ENCODE results near the gene MICAL3. TPM values are rescaled to one million over a fixed set of nuclear protein-coding genes. Genes with fewer than 3 reads are reported as not detected.

MICAL3 gene
- total and polyA plus RNA-seq, 9 of the 15 experiments (the other 6 are each of a cell fraction or from before 2014, with no cell fraction given) = 0.53 to 32.1 (median 12.3) TPM

DNA sequence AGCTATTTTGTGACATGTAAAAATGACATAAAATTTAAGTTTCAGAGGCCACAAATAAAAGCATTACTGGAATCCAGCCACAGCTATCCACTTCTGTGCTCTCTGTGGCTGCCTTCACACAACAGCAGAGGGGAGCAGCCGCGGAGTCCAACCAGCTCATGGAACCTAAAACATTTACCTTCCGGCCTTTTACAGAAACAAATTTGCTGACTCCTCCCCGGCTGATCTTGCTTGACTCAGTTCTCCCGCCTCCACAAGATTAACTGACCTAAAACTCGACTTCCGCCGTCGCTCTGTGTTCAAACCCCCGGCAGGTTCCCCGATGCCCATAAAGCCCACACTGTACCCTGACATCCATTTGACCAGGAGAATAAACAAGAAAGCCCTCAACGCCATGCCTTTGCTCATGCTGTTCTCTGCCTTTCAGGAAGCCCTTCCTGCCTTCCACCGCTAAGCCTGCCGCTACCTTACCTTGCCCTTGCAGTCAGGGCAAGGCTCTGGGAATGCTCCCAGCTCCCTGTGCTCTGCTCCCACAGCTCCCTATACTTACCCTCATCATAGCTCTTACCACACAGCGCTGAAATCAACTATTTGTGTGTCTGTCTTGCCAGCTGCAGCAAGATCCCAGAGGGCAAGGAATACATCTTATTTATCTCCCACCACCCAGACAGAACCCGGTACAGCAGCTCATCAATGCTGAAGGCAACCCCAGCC lies 35.4 kb downstream of the MICAL3 start:
- WGBS (ENCODE audit: insufficient coverage, low coverage, missing lambda C conversion rate) = 81% methylated on average over 16 of the region's 16 CpGs
- H4K20me1 ChIP-seq (replicated peaks; ENCODE audit: control insufficient read depth, insufficient read depth, low read length) = peaks cover 22% of the 10 kb centered on the region
- no peaks in the 10 kb centered on the region for H3K9me3 ChIP-seq (replicated peaks; ENCODE audit: control insufficient read depth, insufficient read depth, low read depth, low read length)
- H3K4me1 ChIP-seq (replicated peaks in 1 of 2; ENCODE audit: control insufficient read depth in 2 of 2, insufficient read depth in 2 of 2, low read length in 2 of 2) = peaks cover 5 to 15% of the 10 kb centered on the region in 2 experiments; a peak in 3 of 5 replicates
- no TSS peak for BruUV-seq (replicated peaks)
- H3K79me2 ChIP-seq (ENCODE audit: control insufficient read depth, insufficient read depth, low read length) = peaks cover 52% of the 10 kb centered on the region
- H3K4me2 ChIP-seq (ENCODE audit: insufficient read depth, low read length) = no peak overlapping the region
- H2AFZ ChIP-seq (ENCODE audit: low read depth, low read length) = no peak overlapping the region
- TF ChIP-seq, protein P1, sequence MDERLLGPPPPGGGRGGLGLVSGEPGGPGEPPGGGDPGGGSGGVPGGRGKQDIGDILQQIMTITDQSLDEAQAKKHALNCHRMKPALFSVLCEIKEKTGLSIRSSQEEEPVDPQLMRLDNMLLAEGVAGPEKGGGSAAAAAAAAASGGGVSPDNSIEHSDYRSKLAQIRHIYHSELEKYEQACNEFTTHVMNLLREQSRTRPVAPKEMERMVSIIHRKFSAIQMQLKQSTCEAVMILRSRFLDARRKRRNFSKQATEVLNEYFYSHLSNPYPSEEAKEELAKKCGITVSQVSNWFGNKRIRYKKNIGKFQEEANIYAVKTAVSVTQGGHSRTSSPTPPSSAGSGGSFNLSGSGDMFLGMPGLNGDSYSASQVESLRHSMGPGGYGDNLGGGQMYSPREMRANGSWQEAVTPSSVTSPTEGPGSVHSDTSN (CRISPR knock-in tag; IDR thresholded peaks at IDR 0.05; ENCODE audit: low read depth) = no peak
- TF ChIP-seq, protein P1 (tag; conservative IDR thresholded peaks at IDR 0.05; ENCODE audit: low read depth) = no peak
- no peak for TF ChIP-seq LCOR (CRISPR knock-in tag; IDR thresholded peaks at IDR 0.05)
- TF ChIP-seq, protein P2, sequence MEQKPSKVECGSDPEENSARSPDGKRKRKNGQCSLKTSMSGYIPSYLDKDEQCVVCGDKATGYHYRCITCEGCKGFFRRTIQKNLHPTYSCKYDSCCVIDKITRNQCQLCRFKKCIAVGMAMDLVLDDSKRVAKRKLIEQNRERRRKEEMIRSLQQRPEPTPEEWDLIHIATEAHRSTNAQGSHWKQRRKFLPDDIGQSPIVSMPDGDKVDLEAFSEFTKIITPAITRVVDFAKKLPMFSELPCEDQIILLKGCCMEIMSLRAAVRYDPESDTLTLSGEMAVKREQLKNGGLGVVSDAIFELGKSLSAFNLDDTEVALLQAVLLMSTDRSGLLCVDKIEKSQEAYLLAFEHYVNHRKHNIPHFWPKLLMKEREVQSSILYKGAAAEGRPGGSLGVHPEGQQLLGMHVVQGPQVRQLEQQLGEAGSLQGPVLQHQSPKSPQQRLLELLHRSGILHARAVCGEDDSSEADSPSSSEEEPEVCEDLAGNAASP (IDR thresholded peaks at IDR 0.05) = no peak
- 0 out of 2 replicates have a peak, but pooled peaks have one; percentile 13 for TF ChIP-seq ZNF316 (IDR thresholded peaks at IDR 0.05)
- H3K4me3 ChIP-seq = no peak overlapping the region
- H3K36me3 ChIP-seq (ENCODE audit: control insufficient read depth, insufficient read depth, low read length) = no peaks in the 10 kb centered on the region
- no peaks in the 10 kb centered on the region for H3K9me1 ChIP-seq (ENCODE audit: control insufficient read depth, insufficient read depth, low read length)
- H3K27ac ChIP-seq (ENCODE audit: extremely low read depth, low read depth, low read length) = no peak overlapping the region
- no peak for ATAC-seq
- in situ Hi-C loops (cut with MboI) = no loop called here
- no peak for DNase-seq (ENCODE audit: extremely low read depth in 1 of 4, low spot score in 3 of 4)
- FAIRE-seq = peak; percentile 54
- POLR2A ChIA-PET = interaction anchor here (0.6 to 1.0 kb wide), 6 partner anchors 11 to 217 kb away, joined by 3 read pairs; no protein-coding TSS in a partner anchor
- intact Hi-C loops (cut with micrococcal nuclease) = no loop called here
- CTCF ChIA-PET (ENCODE audit: low intra/inter-chr PET ratio) = no interaction called here
- H3K9ac ChIP-seq (ENCODE audit: insufficient read depth in 1 of 2, low read depth in 2 of 2, low read length in 2 of 2) = peak overlapping the region in 1 of 2 experiments; percentile 55; a peak in 1 of 4 replicates
- no peaks in the 10 kb centered on the region for H3K27me3 ChIP-seq (ENCODE audit: control insufficient read depth in 2 of 2, insufficient read depth in 2 of 2, low read length in 2 of 2)

Data from K562 (cell line).